ENCODE measurements around the gene VPS13D. TPM values are rescaled to one million over a fixed set of nuclear protein-coding genes. Genes with fewer than 3 reads are reported as not detected.

The VPS13D gene
- total and polyA plus RNA-seq, 4 donors = 10.2 to 68.3 (median 12.6) TPM

- Histone ChIP-seq H3K9me3 (ENCODE audit: control insufficient read depth in 4 of 4, low read length in 3 of 4) (no peaks in the 10 kb centered on the region), H3K36me3 (ENCODE audit: control insufficient read depth in 4 of 4, insufficient read depth in 3 of 4, low read depth in 1 of 4, low read length in 3 of 4) (peaks cover 0 to 2% (median 0%) of the 10 kb centered on the region in 4 donors), H3K27me3 (ENCODE audit: control insufficient read depth in 4 of 4, insufficient read depth in 4 of 4, low read length in 3 of 4) (no peaks in the 10 kb centered on the region), H3K4me3 (ENCODE audit: low read depth in 1 of 3, low read length in 3 of 3) (no peak overlapping the region), H3K9ac (ENCODE audit: low read depth in 1 of 2, low read length in 2 of 2) (no peak overlapping the region), H3K4me1 (ENCODE audit: control insufficient read depth in 4 of 4, insufficient read depth in 4 of 4, low read length in 3 of 4) (peaks cover 10 to 30% (median 16%) of the 10 kb centered on the region in 4 donors), H3K27ac (ENCODE audit: low read depth in 1 of 2, low read length in 2 of 2) (no peak overlapping the region)
- WGBS = 85% methylated on average over 19 of the region's 19 CpGs
- TF ChIP-seq TAF1 (conservative IDR thresholded peaks at IDR 0.05) (no peak), HNF4A (conservative IDR thresholded peaks at IDR 0.05) (peak; percentile 68 to 91), HNF4G (IDR thresholded peaks at IDR 0.05) (peak; percentile 51), GABPA (IDR thresholded peaks at IDR 0.05 in 1 of 2, conservative IDR thresholded peaks at IDR 0.05 in 1 of 2) (no peak), RXRA (IDR thresholded peaks at IDR 0.05) (peak in 1 of 2 donors; percentile 41), EGR1 (IDR thresholded peaks at IDR 0.05; ENCODE audit: low read depth in 2 of 2) (no peak)
- DNase-seq (ENCODE audit: low spot score) = no peak
These were observed 302.8 kb downstream of the VPS13D start for GRCh38 chr1:12532405-12533315.

GRCh38 chr1:12536023-12536639, 306.3 kb downstream of the VPS13D start:
- Histone ChIP-seq H3K9ac (ENCODE audit: low read depth in 1 of 2, low read length in 2 of 2) (no peak overlapping the region), H3K4me3 (ENCODE audit: low read depth in 1 of 3, low read length in 3 of 3) (no peak overlapping the region), H3K27me3 (ENCODE audit: control insufficient read depth in 4 of 4, insufficient read depth in 4 of 4, low read length in 3 of 4) (no peaks in the 10 kb centered on the region), H3K9me3 (ENCODE audit: control insufficient read depth in 4 of 4, low read length in 3 of 4) (no peaks in the 10 kb centered on the region), H3K36me3 (ENCODE audit: control insufficient read depth in 4 of 4, insufficient read depth in 3 of 4, low read depth in 1 of 4, low read length in 3 of 4) (peaks cover 0 to 2% (median 0%) of the 10 kb centered on the region in 4 donors), H3K4me1 (ENCODE audit: control insufficient read depth in 4 of 4, insufficient read depth in 4 of 4, low read length in 3 of 4) (peaks cover 5 to 15% (median 14%) of the 10 kb centered on the region in 4 donors), H3K27ac (ENCODE audit: low read depth in 1 of 2, low read length in 2 of 2) (no peak overlapping the region)
- no peak for DNase-seq (ENCODE audit: low spot score)
- TF ChIP-seq HNF4G (IDR thresholded peaks at IDR 0.05) = no peak
- 92% methylated on average over 1 of the region's 1 CpG for WGBS

GRCh38 chr1:12537294-12537693, 307.5 kb downstream of the VPS13D start:
- Histone ChIP-seq H3K9me3 (ENCODE audit: control insufficient read depth in 4 of 4, low read length in 3 of 4) (no peaks in the 10 kb centered on the region), H3K36me3 (ENCODE audit: control insufficient read depth in 4 of 4, insufficient read depth in 3 of 4, low read depth in 1 of 4, low read length in 3 of 4) (peaks cover 0 to 2% (median 0%) of the 10 kb centered on the region in 4 donors), H3K4me3 (ENCODE audit: low read depth in 1 of 3, low read length in 3 of 3) (no peak overlapping the region), H3K27ac (ENCODE audit: low read depth in 1 of 2, low read length in 2 of 2) (no peak overlapping the region), H3K27me3 (ENCODE audit: control insufficient read depth in 4 of 4, insufficient read depth in 4 of 4, low read length in 3 of 4) (no peaks in the 10 kb centered on the region), H3K4me1 (ENCODE audit: control insufficient read depth in 4 of 4, insufficient read depth in 4 of 4, low read length in 3 of 4) (peaks cover 10 to 22% (median 14%) of the 10 kb centered on the region in 4 donors), H3K9ac (ENCODE audit: low read depth in 1 of 2, low read length in 2 of 2) (no peak overlapping the region)
- no peak for DNase-seq (ENCODE audit: low spot score)
- TF ChIP-seq ATF3 (IDR thresholded peaks at IDR 0.05) (no peak), FOXA2 (IDR thresholded peaks at IDR 0.05) (no peak), NR2F2 (IDR thresholded peaks at IDR 0.05) (no peak), CTCF (IDR thresholded peaks at IDR 0.05; ENCODE audit: low read depth, low read length, missing input control) (no peak), TAF1 (conservative IDR thresholded peaks at IDR 0.05) (no peak), EGR1 (IDR thresholded peaks at IDR 0.05; ENCODE audit: low read depth in 2 of 2) (no peak), RAD21 (IDR thresholded peaks at IDR 0.05) (no peak), MAX (IDR thresholded peaks at IDR 0.05) (no peak), REST (IDR thresholded peaks at IDR 0.05) (no peak), RXRA (IDR thresholded peaks at IDR 0.05) (no peak), JUND (IDR thresholded peaks at IDR 0.05) (no peak), SP1 (IDR thresholded peaks at IDR 0.05) (no peak), FOXA1 (IDR thresholded peaks at IDR 0.05) (no peak), YY1 (IDR thresholded peaks at IDR 0.05) (no peak), HNF4G (IDR thresholded peaks at IDR 0.05) (no peak), ZBTB33 (IDR thresholded peaks at IDR 0.05) (no peak), HNF4A (conservative IDR thresholded peaks at IDR 0.05) (no peak), GABPA (IDR thresholded peaks at IDR 0.05 in 1 of 2, conservative IDR thresholded peaks at IDR 0.05 in 1 of 2) (no peak)
- WGBS = 96% methylated on average over 4 of the region's 4 CpGs

All from liver (tissue), 9 donors.